ENCODE data around the gene TMEM134. TPM values are rescaled to one million over a fixed set of nuclear protein-coding genes. Genes with fewer than 3 reads are reported as not detected.
"Not testable (repeated sequence)": the region's sequence is repeated elsewhere in the genome, so short reads cannot be mapped to it uniquely, and the experiment has no call there.

The TMEM134 gene
- total RNA-seq, 1 experiment from 2014 or later = 99.7 TPM

DNA sequence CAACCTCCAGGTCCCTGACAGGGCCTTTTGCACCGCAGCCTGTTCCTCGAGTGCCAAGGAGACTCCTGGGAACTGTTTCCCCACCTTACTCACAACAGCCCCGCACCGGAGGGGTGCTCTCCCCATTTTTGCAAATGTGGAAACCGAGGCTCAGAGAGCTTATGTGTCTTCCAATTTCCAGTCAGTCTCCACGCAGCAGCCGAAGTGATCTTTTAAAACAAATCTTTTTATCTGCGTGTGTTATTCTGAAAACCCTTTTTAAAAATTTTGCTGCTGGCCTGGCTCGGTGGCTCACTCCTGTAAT is 409 bp upstream of the TMEM134 start:
- Histone ChIP-seq H3K4me1 (ENCODE audit: low read length) (peaks cover 35% of the 10 kb centered on the region), H4K20me1 (ENCODE audit: insufficient read depth, low read depth, low read length) (no peaks in the 10 kb centered on the region), H2AFZ (ENCODE audit: low read length) (peak overlapping the region; percentile 77), H3K79me2 (ENCODE audit: low read length) (peaks cover 23% of the 10 kb centered on the region), H3K9ac (ENCODE audit: low read length) (peak overlapping the region; percentile 79), H3K9me3 (ENCODE audit: low read length) (no peaks in the 10 kb centered on the region), H3K4me3 (ENCODE audit: low read length) (peak overlapping the region; percentile 87), H3K27me3 (ENCODE audit: low read length) (no peaks in the 10 kb centered on the region), H3K27ac (ENCODE audit: low read length) (no peak overlapping the region), H3K4me2 (ENCODE audit: low read depth, low read length, poor library complexity, severe bottlenecking) (peak overlapping the region; percentile 90), H3K36me3 (ENCODE audit: insufficient read depth, low read length) (no peaks in the 10 kb centered on the region), H3K9me2 (replicated peaks; ENCODE audit: insufficient read depth, low read length) (no peaks in the 10 kb centered on the region)
- DNase-seq = no peak

GRCh38 chr11:67468456-67468758 is 644 bp downstream of the TMEM134 start:
- no peaks in the 10 kb centered on the region for H3K27me3 ChIP-seq (ENCODE audit: low read length)
- H2AFZ ChIP-seq (ENCODE audit: low read length) = no peak overlapping the region
- DNase-seq = peak; percentile 77
- peaks cover 44% of the 10 kb centered on the region for H3K4me1 ChIP-seq (ENCODE audit: low read length)
- H3K9me2 ChIP-seq (replicated peaks; ENCODE audit: insufficient read depth, low read length) = no peaks in the 10 kb centered on the region
- peak overlapping the region; percentile 82 for H3K27ac ChIP-seq (ENCODE audit: low read length)
- H3K4me2 ChIP-seq (ENCODE audit: low read depth, low read length, poor library complexity, severe bottlenecking) = peak overlapping the region; percentile 95
- H3K36me3 ChIP-seq (ENCODE audit: insufficient read depth, low read length) = no peaks in the 10 kb centered on the region
- H3K79me2 ChIP-seq (ENCODE audit: low read length) = peaks cover 23% of the 10 kb centered on the region
- H3K9ac ChIP-seq (ENCODE audit: low read length) = peak overlapping the region; percentile 98
- H3K4me3 ChIP-seq (ENCODE audit: low read length) = peak overlapping the region; percentile 87
- no peaks in the 10 kb centered on the region for H4K20me1 ChIP-seq (ENCODE audit: insufficient read depth, low read depth, low read length)
- no peaks in the 10 kb centered on the region for H3K9me3 ChIP-seq (ENCODE audit: low read length)

- peak overlapping the region; percentile 82 for H3K27ac ChIP-seq (ENCODE audit: low read length)
- peak overlapping the region; percentile 87 for H3K4me3 ChIP-seq (ENCODE audit: low read length)
- no peaks in the 10 kb centered on the region for H4K20me1 ChIP-seq (ENCODE audit: insufficient read depth, low read depth, low read length)
- H2AFZ ChIP-seq (ENCODE audit: low read length) = no peak overlapping the region
- peak overlapping the region; percentile 98 for H3K9ac ChIP-seq (ENCODE audit: low read length)
- peaks cover 44% of the 10 kb centered on the region for H3K4me1 ChIP-seq (ENCODE audit: low read length)
- H3K79me2 ChIP-seq (ENCODE audit: low read length) = peaks cover 23% of the 10 kb centered on the region
- H3K9me2 ChIP-seq (replicated peaks; ENCODE audit: insufficient read depth, low read length) = no peaks in the 10 kb centered on the region
- H3K9me3 ChIP-seq (ENCODE audit: low read length) = no peaks in the 10 kb centered on the region
- DNase-seq = peak; percentile 68
- H3K36me3 ChIP-seq (ENCODE audit: insufficient read depth, low read length) = no peaks in the 10 kb centered on the region
- H3K4me2 ChIP-seq (ENCODE audit: low read depth, low read length, poor library complexity, severe bottlenecking) = peak overlapping the region; percentile 95
- H3K27me3 ChIP-seq (ENCODE audit: low read length) = no peaks in the 10 kb centered on the region
Observed at GRCh38 chr11:67468056-67468455, 995 bp downstream of the TMEM134 start.

GRCh38 chr11:67466962-67467771 is 1.9 kb downstream of the TMEM134 start:
- Histone ChIP-seq H3K79me2 (ENCODE audit: low read length) (peaks cover 23% of the 10 kb centered on the region), H3K9ac (ENCODE audit: low read length) (peak overlapping the region; percentile 98), H3K4me3 (ENCODE audit: low read length) (peak overlapping the region; percentile 87), H3K27ac (ENCODE audit: low read length) (peak overlapping the region; percentile 82), H3K9me3 (ENCODE audit: low read length) (no peaks in the 10 kb centered on the region), H3K4me1 (ENCODE audit: low read length) (peaks cover 44% of the 10 kb centered on the region), H3K27me3 (ENCODE audit: low read length) (no peaks in the 10 kb centered on the region), H3K4me2 (ENCODE audit: low read depth, low read length, poor library complexity, severe bottlenecking) (peak overlapping the region; percentile 95), H4K20me1 (ENCODE audit: insufficient read depth, low read depth, low read length) (no peaks in the 10 kb centered on the region), H3K9me2 (replicated peaks; ENCODE audit: insufficient read depth, low read length) (no peaks in the 10 kb centered on the region), H2AFZ (ENCODE audit: low read length) (no peak overlapping the region), H3K36me3 (ENCODE audit: insufficient read depth, low read length) (no peaks in the 10 kb centered on the region)
- no peak for DNase-seq

DNA sequence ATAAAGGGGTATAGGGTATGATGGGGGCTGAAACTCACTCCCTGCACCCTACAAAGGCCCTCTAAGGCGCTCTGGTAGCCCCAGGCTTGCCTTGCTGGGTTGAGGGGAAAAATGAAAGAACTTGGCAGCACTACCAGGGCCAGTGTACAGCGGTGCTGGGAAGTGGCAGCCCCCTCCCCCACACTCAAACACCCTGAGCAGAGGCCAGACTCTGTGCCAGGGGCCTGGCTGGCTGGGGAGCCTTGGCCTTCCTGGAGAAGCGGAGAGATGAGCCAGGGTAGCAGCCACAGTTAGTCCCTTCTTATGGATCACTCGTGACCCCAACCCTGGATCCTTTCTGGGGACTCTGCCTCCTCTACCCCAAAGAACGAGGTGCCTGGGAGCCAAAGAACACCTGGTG is 2.7 kb downstream of the TMEM134 start:
- peak overlapping the region; percentile 98; the same call in 1 of the 2 replicates for H3K9ac ChIP-seq (ENCODE audit: low read length)
- peak overlapping the region; percentile 82 for H3K27ac ChIP-seq (ENCODE audit: low read length)
- H3K79me2 ChIP-seq (ENCODE audit: low read length) = peaks cover 23% of the 10 kb centered on the region
- H3K4me2 ChIP-seq (ENCODE audit: low read depth, low read length, poor library complexity, severe bottlenecking) = peak overlapping the region; percentile 95
- H3K9me2 ChIP-seq (replicated peaks; ENCODE audit: insufficient read depth, low read length) = no peaks in the 10 kb centered on the region
- H4K20me1 ChIP-seq (ENCODE audit: insufficient read depth, low read depth, low read length) = no peaks in the 10 kb centered on the region
- H3K36me3 ChIP-seq (ENCODE audit: insufficient read depth, low read length) = no peaks in the 10 kb centered on the region
- DNase-seq = no peak
- H2AFZ ChIP-seq (ENCODE audit: low read length) = no peak overlapping the region
- no peak overlapping the region for H3K4me3 ChIP-seq (ENCODE audit: low read length)
- no peaks in the 10 kb centered on the region for H3K9me3 ChIP-seq (ENCODE audit: low read length)
- no peaks in the 10 kb centered on the region for H3K27me3 ChIP-seq (ENCODE audit: low read length)
- H3K4me1 ChIP-seq (ENCODE audit: low read length) = peaks cover 44% of the 10 kb centered on the region

DNA sequence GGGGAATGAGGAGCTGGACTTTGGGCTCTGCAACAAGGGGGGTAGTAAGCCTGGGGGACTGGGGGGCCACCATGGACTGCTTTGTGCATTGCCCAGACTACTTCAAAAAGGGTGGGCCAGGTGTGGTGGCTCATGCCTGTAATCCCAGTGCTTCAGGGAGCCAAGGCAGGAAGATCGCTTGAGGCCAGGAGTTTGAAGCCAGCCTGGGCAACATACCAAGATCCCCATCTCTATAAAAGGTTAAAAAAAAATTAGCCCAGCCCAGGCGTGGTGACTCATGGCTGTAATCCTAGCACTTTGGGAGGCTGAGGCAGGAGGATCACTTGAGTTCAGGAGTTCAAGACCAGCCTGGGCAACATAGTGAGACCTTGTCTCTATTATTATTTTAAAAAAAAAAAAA is 3.5 kb downstream of the TMEM134 start:
- Histone ChIP-seq H3K4me1 (ENCODE audit: low read length) (peaks cover 49% of the 10 kb centered on the region), H3K9ac (ENCODE audit: low read length) (peak overlapping the region; percentile 85), H3K4me3 (ENCODE audit: low read length) (peak overlapping the region; percentile 87), H3K27ac (ENCODE audit: low read length) (peak overlapping the region; percentile 72), H3K4me2 (ENCODE audit: low read depth, low read length, poor library complexity, severe bottlenecking) (peak overlapping the region; percentile 86), H3K79me2 (ENCODE audit: low read length) (peaks cover 23% of the 10 kb centered on the region)
- H2AFZ ChIP-seq (ENCODE audit: low read length); H3K9me3 ChIP-seq (ENCODE audit: low read length); H3K9me2 ChIP-seq (replicated peaks; ENCODE audit: insufficient read depth, low read length); DNase-seq; H4K20me1 ChIP-seq (ENCODE audit: insufficient read depth, low read depth, low read length); H3K27me3 ChIP-seq (ENCODE audit: low read length); H3K36me3 ChIP-seq (ENCODE audit: insufficient read depth, low read length): not testable (repeated sequence)

- H3K27me3 ChIP-seq (ENCODE audit: low read length) = no peaks in the 10 kb centered on the region
- no peaks in the 10 kb centered on the region for H3K36me3 ChIP-seq (ENCODE audit: insufficient read depth, low read length)
- peaks cover 23% of the 10 kb centered on the region for H3K79me2 ChIP-seq (ENCODE audit: low read length)
- peaks cover 52% of the 10 kb centered on the region for H3K4me1 ChIP-seq (ENCODE audit: low read length)
- H4K20me1 ChIP-seq (ENCODE audit: insufficient read depth, low read depth, low read length) = no peaks in the 10 kb centered on the region
- peak overlapping the region; percentile 85 for H3K9ac ChIP-seq (ENCODE audit: low read length)
- no peaks in the 10 kb centered on the region for H3K9me2 ChIP-seq (replicated peaks; ENCODE audit: insufficient read depth, low read length)
- H3K27ac ChIP-seq (ENCODE audit: low read length) = peak overlapping the region; percentile 72
- peak overlapping the region; percentile 86 for H3K4me2 ChIP-seq (ENCODE audit: low read depth, low read length, poor library complexity, severe bottlenecking)
- no peak for DNase-seq
- H3K9me3 ChIP-seq (ENCODE audit: low read length) = no peaks in the 10 kb centered on the region
- peak overlapping the region; percentile 87 for H3K4me3 ChIP-seq (ENCODE audit: low read length)
- no peak overlapping the region for H2AFZ ChIP-seq (ENCODE audit: low read length)
Observed at GRCh38 chr11:67465189-67465510, 3.9 kb downstream of the TMEM134 start.

- H2AFZ ChIP-seq (ENCODE audit: low read length) = no peak overlapping the region
- H4K20me1 ChIP-seq (ENCODE audit: insufficient read depth, low read depth, low read length) = no peaks in the 10 kb centered on the region
- DNase-seq = peak; percentile 97
- H3K79me2 ChIP-seq (ENCODE audit: low read length) = peaks cover 23% of the 10 kb centered on the region
- H3K36me3 ChIP-seq (ENCODE audit: insufficient read depth, low read length) = no peaks in the 10 kb centered on the region
- peaks cover 55% of the 10 kb centered on the region for H3K4me1 ChIP-seq (ENCODE audit: low read length)
- peak overlapping the region; percentile 87 for H3K4me3 ChIP-seq (ENCODE audit: low read length)
- H3K4me2 ChIP-seq (ENCODE audit: low read depth, low read length, poor library complexity, severe bottlenecking) = peak overlapping the region; percentile 86
- peak overlapping the region; percentile 72 for H3K27ac ChIP-seq (ENCODE audit: low read length)
- no peaks in the 10 kb centered on the region for H3K27me3 ChIP-seq (ENCODE audit: low read length)
- no peaks in the 10 kb centered on the region for H3K9me3 ChIP-seq (ENCODE audit: low read length)
- H3K9me2 ChIP-seq (replicated peaks; ENCODE audit: insufficient read depth, low read length) = no peaks in the 10 kb centered on the region
- H3K9ac ChIP-seq (ENCODE audit: low read length) = peak overlapping the region; percentile 85
Observed at GRCh38 chr11:67464411-67465188, 4.5 kb downstream of the TMEM134 start.
